RCC 7860 (cell line): ENCODE measurements around the gene CDHR4.

Experiments
- DNase-seq: peaks from one replicate; pipeline ENCODE4 v3.0.0-alpha.2; 2015; ENCODE audit warnings: low spot score
- FAIRE-seq: peaks from 2 replicates; lab custom pipeline; 2012; peaks lifted over from hg19 to GRCh38; lab: Jason Lieb, UNC

The CDHR4 gene

GRCh38 chr3:49745986-49746385 lies 53.7 kb downstream of the CDHR4 start:
- no peak for FAIRE-seq

More at GRCh38 chr3:49745986-49746385, 53.7 kb downstream of the CDHR4 start:
- no peak for DNase-seq
